ENCODE measurements around the gene STRIP2.

DNA sequence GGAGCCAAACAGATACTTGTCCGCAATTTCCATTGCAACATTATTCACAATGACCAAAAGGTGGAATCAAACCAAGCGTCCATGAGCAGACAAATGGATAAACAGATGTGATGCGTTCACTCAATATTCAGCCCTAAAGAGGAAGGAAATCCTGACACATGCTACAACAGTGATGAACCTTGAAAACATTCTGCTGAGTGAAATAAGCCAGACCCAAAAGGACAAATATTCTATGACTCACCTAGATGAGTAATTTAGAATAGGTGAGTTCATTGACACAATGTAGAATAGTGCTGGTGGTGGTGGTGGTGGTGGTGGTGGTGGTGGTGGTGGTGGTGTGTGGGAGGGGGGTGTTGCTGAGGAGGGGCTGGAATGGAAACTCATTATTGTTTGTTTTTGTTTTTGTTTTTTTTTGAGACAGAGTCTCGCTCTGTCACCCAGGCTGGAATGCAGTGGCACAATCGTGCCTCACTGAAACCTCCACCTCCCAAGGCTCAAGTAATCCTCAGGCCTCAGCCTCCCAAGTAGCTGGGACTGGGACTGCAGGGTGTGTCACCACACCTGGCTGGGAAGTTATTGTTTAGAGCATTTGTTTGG is 96.7 kb downstream of the STRIP2 start:
- TF ChIP-seq RAD21 (IDR thresholded peaks at IDR 0.05; ENCODE audit: low read depth), result no peak
- TF ChIP-seq, protein P1, sequence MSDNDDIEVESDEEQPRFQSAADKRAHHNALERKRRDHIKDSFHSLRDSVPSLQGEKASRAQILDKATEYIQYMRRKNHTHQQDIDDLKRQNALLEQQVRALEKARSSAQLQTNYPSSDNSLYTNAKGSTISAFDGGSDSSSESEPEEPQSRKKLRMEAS (IDR thresholded peaks at IDR 0.05), result no peak
- no peak for TF ChIP-seq CEBPB (IDR thresholded peaks at IDR 0.05)
- TF ChIP-seq TAF1 (IDR thresholded peaks at IDR 0.05; ENCODE audit: low read depth), result no peak
- TF ChIP-seq NFIC (IDR thresholded peaks at IDR 0.05), result no peak
- TF ChIP-seq CREB1 (IDR thresholded peaks at IDR 0.05; ENCODE audit: low read depth), result no peak
- TF ChIP-seq, protein P2, sequence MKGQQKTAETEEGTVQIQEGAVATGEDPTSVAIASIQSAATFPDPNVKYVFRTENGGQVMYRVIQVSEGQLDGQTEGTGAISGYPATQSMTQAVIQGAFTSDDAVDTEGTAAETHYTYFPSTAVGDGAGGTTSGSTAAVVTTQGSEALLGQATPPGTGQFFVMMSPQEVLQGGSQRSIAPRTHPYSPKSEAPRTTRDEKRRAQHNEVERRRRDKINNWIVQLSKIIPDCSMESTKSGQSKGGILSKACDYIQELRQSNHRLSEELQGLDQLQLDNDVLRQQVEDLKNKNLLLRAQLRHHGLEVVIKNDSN (IDR thresholded peaks at IDR 0.05), result no peak
- TF ChIP-seq, protein P3, sequence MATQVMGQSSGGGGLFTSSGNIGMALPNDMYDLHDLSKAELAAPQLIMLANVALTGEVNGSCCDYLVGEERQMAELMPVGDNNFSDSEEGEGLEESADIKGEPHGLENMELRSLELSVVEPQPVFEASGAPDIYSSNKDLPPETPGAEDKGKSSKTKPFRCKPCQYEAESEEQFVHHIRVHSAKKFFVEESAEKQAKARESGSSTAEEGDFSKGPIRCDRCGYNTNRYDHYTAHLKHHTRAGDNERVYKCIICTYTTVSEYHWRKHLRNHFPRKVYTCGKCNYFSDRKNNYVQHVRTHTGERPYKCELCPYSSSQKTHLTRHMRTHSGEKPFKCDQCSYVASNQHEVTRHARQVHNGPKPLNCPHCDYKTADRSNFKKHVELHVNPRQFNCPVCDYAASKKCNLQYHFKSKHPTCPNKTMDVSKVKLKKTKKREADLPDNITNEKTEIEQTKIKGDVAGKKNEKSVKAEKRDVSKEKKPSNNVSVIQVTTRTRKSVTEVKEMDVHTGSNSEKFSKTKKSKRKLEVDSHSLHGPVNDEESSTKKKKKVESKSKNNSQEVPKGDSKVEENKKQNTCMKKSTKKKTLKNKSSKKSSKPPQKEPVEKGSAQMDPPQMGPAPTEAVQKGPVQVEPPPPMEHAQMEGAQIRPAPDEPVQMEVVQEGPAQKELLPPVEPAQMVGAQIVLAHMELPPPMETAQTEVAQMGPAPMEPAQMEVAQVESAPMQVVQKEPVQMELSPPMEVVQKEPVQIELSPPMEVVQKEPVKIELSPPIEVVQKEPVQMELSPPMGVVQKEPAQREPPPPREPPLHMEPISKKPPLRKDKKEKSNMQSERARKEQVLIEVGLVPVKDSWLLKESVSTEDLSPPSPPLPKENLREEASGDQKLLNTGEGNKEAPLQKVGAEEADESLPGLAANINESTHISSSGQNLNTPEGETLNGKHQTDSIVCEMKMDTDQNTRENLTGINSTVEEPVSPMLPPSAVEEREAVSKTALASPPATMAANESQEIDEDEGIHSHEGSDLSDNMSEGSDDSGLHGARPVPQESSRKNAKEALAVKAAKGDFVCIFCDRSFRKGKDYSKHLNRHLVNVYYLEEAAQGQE (IDR thresholded peaks at IDR 0.05; ENCODE audit: low read depth), result no peak
- no peak for TF ChIP-seq ZBTB7A (IDR thresholded peaks at IDR 0.05; ENCODE audit: low read depth)
- no peak for TF ChIP-seq EP300 (IDR thresholded peaks at IDR 0.05; ENCODE audit: borderline replicate concordance)
- no peak for TF ChIP-seq EGR1 (IDR thresholded peaks at IDR 0.05)
- TF ChIP-seq FOXM1 (IDR thresholded peaks at IDR 0.05; ENCODE audit: borderline replicate concordance, low read depth), result no peak
- no peak for TF ChIP-seq TEAD4 (IDR thresholded peaks at IDR 0.05)

Data from Ishikawa (cell line).